ENCODE data around the gene POLR3E. TPM values are rescaled to one million over a fixed set of nuclear protein-coding genes. Genes with fewer than 3 reads are reported as not detected.

Gene POLR3E
- total and polyA plus RNA-seq, 4 donors: 16.0 to 42.9 (median 18.3) TPM

DNA sequence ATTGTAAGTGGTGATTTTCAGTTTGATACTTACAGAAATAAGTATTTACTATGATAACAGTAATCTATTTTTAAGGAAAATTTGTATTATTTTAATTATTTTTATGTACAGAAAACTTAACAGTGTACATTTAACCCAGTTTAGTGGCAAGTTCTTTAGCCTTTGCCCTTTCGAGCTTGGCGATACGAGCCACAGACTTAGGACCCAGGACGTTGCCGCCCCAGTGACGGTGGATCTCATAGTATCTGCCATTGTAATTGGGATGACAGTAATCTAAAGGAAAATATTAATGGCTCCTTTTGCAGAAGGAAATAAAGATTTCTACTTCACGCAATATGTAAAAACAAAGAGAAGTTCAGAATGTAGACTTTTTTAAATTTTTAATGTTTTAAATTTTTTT is 82.4 kb downstream of the POLR3E start:
- no peak overlapping the region for H3K4me3 ChIP-seq (ENCODE audit: low read depth in 1 of 3, low read length in 3 of 3)
- peaks cover 0 to 8% (median 5%) of the 10 kb centered on the region in 4 donors for H3K4me1 ChIP-seq (ENCODE audit: control insufficient read depth in 4 of 4, insufficient read depth in 4 of 4, low read length in 3 of 4)
- no peak overlapping the region for H3K27ac ChIP-seq (ENCODE audit: low read depth in 1 of 2, low read length in 2 of 2)
- no peak overlapping the region for H3K9ac ChIP-seq (ENCODE audit: low read depth in 1 of 2, low read length in 2 of 2)
- TF ChIP-seq, protein P1, sequence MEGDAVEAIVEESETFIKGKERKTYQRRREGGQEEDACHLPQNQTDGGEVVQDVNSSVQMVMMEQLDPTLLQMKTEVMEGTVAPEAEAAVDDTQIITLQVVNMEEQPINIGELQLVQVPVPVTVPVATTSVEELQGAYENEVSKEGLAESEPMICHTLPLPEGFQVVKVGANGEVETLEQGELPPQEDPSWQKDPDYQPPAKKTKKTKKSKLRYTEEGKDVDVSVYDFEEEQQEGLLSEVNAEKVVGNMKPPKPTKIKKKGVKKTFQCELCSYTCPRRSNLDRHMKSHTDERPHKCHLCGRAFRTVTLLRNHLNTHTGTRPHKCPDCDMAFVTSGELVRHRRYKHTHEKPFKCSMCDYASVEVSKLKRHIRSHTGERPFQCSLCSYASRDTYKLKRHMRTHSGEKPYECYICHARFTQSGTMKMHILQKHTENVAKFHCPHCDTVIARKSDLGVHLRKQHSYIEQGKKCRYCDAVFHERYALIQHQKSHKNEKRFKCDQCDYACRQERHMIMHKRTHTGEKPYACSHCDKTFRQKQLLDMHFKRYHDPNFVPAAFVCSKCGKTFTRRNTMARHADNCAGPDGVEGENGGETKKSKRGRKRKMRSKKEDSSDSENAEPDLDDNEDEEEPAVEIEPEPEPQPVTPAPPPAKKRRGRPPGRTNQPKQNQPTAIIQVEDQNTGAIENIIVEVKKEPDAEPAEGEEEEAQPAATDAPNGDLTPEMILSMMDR (IDR thresholded peaks at IDR 0.05; ENCODE audit: low read depth, low read length, missing input control): no peak
- no peak for TF ChIP-seq HNF4G (IDR thresholded peaks at IDR 0.05)
- no peak for TF ChIP-seq JUND (IDR thresholded peaks at IDR 0.05)
- TF ChIP-seq FOXA1 (IDR thresholded peaks at IDR 0.05): no peak
- TF ChIP-seq RAD21 (IDR thresholded peaks at IDR 0.05): no peak
- TF ChIP-seq TAF1 (conservative IDR thresholded peaks at IDR 0.05): no peak
- no peak for TF ChIP-seq RXRA (IDR thresholded peaks at IDR 0.05)
- TF ChIP-seq, protein P2, sequence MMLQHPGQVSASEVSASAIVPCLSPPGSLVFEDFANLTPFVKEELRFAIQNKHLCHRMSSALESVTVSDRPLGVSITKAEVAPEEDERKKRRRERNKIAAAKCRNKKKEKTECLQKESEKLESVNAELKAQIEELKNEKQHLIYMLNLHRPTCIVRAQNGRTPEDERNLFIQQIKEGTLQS (IDR thresholded peaks at IDR 0.05): no peak
- TF ChIP-seq NR2F2 (IDR thresholded peaks at IDR 0.05): no peak
- no peak for TF ChIP-seq YY1 (IDR thresholded peaks at IDR 0.05)
- no peak for TF ChIP-seq HNF4A (conservative IDR thresholded peaks at IDR 0.05)
- TF ChIP-seq, protein P3, sequence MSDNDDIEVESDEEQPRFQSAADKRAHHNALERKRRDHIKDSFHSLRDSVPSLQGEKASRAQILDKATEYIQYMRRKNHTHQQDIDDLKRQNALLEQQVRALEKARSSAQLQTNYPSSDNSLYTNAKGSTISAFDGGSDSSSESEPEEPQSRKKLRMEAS (IDR thresholded peaks at IDR 0.05): no peak
- TF ChIP-seq, protein P4, sequence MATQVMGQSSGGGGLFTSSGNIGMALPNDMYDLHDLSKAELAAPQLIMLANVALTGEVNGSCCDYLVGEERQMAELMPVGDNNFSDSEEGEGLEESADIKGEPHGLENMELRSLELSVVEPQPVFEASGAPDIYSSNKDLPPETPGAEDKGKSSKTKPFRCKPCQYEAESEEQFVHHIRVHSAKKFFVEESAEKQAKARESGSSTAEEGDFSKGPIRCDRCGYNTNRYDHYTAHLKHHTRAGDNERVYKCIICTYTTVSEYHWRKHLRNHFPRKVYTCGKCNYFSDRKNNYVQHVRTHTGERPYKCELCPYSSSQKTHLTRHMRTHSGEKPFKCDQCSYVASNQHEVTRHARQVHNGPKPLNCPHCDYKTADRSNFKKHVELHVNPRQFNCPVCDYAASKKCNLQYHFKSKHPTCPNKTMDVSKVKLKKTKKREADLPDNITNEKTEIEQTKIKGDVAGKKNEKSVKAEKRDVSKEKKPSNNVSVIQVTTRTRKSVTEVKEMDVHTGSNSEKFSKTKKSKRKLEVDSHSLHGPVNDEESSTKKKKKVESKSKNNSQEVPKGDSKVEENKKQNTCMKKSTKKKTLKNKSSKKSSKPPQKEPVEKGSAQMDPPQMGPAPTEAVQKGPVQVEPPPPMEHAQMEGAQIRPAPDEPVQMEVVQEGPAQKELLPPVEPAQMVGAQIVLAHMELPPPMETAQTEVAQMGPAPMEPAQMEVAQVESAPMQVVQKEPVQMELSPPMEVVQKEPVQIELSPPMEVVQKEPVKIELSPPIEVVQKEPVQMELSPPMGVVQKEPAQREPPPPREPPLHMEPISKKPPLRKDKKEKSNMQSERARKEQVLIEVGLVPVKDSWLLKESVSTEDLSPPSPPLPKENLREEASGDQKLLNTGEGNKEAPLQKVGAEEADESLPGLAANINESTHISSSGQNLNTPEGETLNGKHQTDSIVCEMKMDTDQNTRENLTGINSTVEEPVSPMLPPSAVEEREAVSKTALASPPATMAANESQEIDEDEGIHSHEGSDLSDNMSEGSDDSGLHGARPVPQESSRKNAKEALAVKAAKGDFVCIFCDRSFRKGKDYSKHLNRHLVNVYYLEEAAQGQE (IDR thresholded peaks at IDR 0.05): no peak
- no peak for TF ChIP-seq EGR1 (IDR thresholded peaks at IDR 0.05; ENCODE audit: low read depth in 2 of 2)
- TF ChIP-seq, protein P5, sequence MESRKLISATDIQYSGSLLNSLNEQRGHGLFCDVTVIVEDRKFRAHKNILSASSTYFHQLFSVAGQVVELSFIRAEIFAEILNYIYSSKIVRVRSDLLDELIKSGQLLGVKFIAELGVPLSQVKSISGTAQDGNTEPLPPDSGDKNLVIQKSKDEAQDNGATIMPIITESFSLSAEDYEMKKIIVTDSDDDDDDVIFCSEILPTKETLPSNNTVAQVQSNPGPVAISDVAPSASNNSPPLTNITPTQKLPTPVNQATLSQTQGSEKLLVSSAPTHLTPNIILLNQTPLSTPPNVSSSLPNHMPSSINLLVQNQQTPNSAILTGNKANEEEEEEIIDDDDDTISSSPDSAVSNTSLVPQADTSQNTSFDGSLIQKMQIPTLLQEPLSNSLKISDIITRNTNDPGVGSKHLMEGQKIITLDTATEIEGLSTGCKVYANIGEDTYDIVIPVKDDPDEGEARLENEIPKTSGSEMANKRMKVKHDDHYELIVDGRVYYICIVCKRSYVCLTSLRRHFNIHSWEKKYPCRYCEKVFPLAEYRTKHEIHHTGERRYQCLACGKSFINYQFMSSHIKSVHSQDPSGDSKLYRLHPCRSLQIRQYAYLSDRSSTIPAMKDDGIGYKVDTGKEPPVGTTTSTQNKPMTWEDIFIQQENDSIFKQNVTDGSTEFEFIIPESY (IDR thresholded peaks at IDR 0.05): no peak
- no peak for TF ChIP-seq GABPA (IDR thresholded peaks at IDR 0.05 in 1 of 2, conservative IDR thresholded peaks at IDR 0.05 in 1 of 2)
- no peak for TF ChIP-seq SP1 (IDR thresholded peaks at IDR 0.05)
- no peak for TF ChIP-seq FOXA2 (IDR thresholded peaks at IDR 0.05)
- DNase-seq (ENCODE audit: low spot score): no peak
- no peaks in the 10 kb centered on the region for H3K36me3 ChIP-seq (ENCODE audit: control insufficient read depth in 4 of 4, insufficient read depth in 3 of 4, low read depth in 1 of 4, low read length in 3 of 4)
- no peaks in the 10 kb centered on the region for H3K27me3 ChIP-seq (ENCODE audit: control insufficient read depth in 4 of 4, insufficient read depth in 4 of 4, low read length in 3 of 4)
- H3K9me3 ChIP-seq (ENCODE audit: control insufficient read depth in 4 of 4, low read length in 3 of 4): no peaks in the 10 kb centered on the region
- 97% methylated on average over 7 of the region's 7 CpGs for WGBS
